ENCODE results near the gene CAMSAP2. TPM values are rescaled to one million over a fixed set of nuclear protein-coding genes. Genes with fewer than 3 reads are reported as not detected.

The CAMSAP2 gene
- total and polyA plus RNA-seq, 2 of the 4 experiments (the other 2 are of a cell fraction), result 8.3 to 29.4 TPM

DNA sequence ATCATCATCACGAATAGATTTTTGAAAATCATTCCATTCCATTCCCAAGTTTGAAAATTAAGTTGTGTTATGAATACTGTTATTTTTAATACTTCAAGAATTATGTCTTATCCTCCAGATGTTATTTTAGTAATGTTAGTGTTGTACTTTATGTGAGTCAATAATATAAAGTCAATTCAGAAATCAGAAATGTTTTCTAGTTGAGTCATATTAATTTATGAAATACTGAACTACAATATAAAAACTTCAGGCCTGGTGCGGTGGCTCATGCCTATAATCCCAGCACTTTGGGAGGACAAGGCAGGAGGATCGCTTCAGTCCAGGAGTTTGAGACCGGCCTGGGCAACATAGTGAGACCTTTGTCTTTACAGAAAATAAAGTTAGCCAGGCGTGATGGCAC, 95.7 kb downstream of the CAMSAP2 start:
- peak; percentile 6 for DNase-seq
- no TSS peak for BruUV-seq (replicated peaks)
- Histone ChIP-seq H3K4me3 (ENCODE audit: insufficient read depth, low read depth, low read length) (no peak overlapping the region), H3K27ac (ENCODE audit: insufficient read depth, low read length) (no peak overlapping the region), H4K5ac (ENCODE audit: low read depth, low read length) (no peak overlapping the region), H3K4me1 (ENCODE audit: control insufficient read depth, insufficient read depth, low read length) (no peaks in the 10 kb centered on the region; the same call in 1 of the 2 replicates), H3K36me3 (ENCODE audit: control insufficient read depth, insufficient read depth, low read length) (peaks cover 6% of the 10 kb centered on the region), H2AK9ac (replicated peaks; ENCODE audit: low read depth, low read length, poor library complexity) (no peak overlapping the region), H4K20me1 (ENCODE audit: insufficient read depth, low read length) (peaks cover 9% of the 10 kb centered on the region; the same call in 1 of the 2 replicates), H2BK15ac (ENCODE audit: low read depth, low read length) (no peak overlapping the region), H3K9me3 (ENCODE audit: control insufficient read depth, insufficient read depth, low read length) (no peaks in the 10 kb centered on the region), H3K23ac (ENCODE audit: low read depth, low read length) (no peak overlapping the region), H2BK5ac (ENCODE audit: low read depth, low read length, poor library complexity, severe bottlenecking) (no peak overlapping the region), H3K79me1 (ENCODE audit: low read depth in 1 of 2, low read length in 2 of 2) (peaks cover 31 to 43% of the 10 kb centered on the region in 2 experiments), H2AK5ac (ENCODE audit: low read depth, low read length) (no peak overlapping the region), H3K9me1 (ENCODE audit: insufficient read depth, low read length) (peaks cover 4% of the 10 kb centered on the region; the same call in 1 of the 2 replicates), H2AFZ (replicated peaks; ENCODE audit: low read length, poor library complexity) (no peak overlapping the region), H3K9ac (ENCODE audit: low read depth, low read length) (no peak overlapping the region), H4K8ac (ENCODE audit: low read depth in 2 of 2, low read length in 2 of 2) (no peak overlapping the region), H3K14ac (replicated peaks; ENCODE audit: low read depth, low read length) (no peak overlapping the region), H2BK120ac (ENCODE audit: low read depth, low read length) (no peak overlapping the region), H2BK20ac (ENCODE audit: low read depth, low read length) (no peak overlapping the region), H3K4me2 (ENCODE audit: low read depth, low read length) (no peak overlapping the region), H4K91ac (ENCODE audit: insufficient read depth, low read depth, low read length) (no peak overlapping the region), H3K4ac (ENCODE audit: low read depth, low read length) (no peak overlapping the region), H3K18ac (ENCODE audit: low read depth, low read length) (no peak overlapping the region), H3K27me3 (ENCODE audit: control insufficient read depth, insufficient read depth, low read length) (no peaks in the 10 kb centered on the region), H3K56ac (ENCODE audit: extremely low read depth, insufficient read depth, low read length) (no peak overlapping the region)
- POLR2A ChIA-PET (ENCODE audit: unreplicated experiment), result no interaction called here
- TF ChIP-seq MAFK (IDR thresholded peaks at IDR 0.05; ENCODE audit: low read depth, low read length) (no peak), MAZ (IDR thresholded peaks at IDR 0.05; ENCODE audit: borderline replicate concordance, low read depth, low read length) (no peak), SMC3 (IDR thresholded peaks at IDR 0.05; ENCODE audit: low read depth, low read length) (no peak), MXI1 (IDR thresholded peaks at IDR 0.05; ENCODE audit: borderline replicate concordance, low read depth, low read length) (no peak), CHD1 (IDR thresholded peaks at IDR 0.05; ENCODE audit: low read depth, low read length) (no peak), RAD21 (IDR thresholded peaks at IDR 0.05; ENCODE audit: low read length) (no peak), BHLHE40 (IDR thresholded peaks at IDR 0.05; ENCODE audit: low read depth, low read length) (no peak), FOS (IDR thresholded peaks at IDR 0.05; ENCODE audit: low read depth, low read length) (no peak), RFX5 (IDR thresholded peaks at IDR 0.05; ENCODE audit: low read depth, low read length) (no peak)
- TF ChIP-seq, protein P1, sequence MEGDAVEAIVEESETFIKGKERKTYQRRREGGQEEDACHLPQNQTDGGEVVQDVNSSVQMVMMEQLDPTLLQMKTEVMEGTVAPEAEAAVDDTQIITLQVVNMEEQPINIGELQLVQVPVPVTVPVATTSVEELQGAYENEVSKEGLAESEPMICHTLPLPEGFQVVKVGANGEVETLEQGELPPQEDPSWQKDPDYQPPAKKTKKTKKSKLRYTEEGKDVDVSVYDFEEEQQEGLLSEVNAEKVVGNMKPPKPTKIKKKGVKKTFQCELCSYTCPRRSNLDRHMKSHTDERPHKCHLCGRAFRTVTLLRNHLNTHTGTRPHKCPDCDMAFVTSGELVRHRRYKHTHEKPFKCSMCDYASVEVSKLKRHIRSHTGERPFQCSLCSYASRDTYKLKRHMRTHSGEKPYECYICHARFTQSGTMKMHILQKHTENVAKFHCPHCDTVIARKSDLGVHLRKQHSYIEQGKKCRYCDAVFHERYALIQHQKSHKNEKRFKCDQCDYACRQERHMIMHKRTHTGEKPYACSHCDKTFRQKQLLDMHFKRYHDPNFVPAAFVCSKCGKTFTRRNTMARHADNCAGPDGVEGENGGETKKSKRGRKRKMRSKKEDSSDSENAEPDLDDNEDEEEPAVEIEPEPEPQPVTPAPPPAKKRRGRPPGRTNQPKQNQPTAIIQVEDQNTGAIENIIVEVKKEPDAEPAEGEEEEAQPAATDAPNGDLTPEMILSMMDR (conservative IDR thresholded peaks at IDR 0.05; ENCODE audit: low read depth, low read length), result no peak
- TF ChIP-seq, protein P2, sequence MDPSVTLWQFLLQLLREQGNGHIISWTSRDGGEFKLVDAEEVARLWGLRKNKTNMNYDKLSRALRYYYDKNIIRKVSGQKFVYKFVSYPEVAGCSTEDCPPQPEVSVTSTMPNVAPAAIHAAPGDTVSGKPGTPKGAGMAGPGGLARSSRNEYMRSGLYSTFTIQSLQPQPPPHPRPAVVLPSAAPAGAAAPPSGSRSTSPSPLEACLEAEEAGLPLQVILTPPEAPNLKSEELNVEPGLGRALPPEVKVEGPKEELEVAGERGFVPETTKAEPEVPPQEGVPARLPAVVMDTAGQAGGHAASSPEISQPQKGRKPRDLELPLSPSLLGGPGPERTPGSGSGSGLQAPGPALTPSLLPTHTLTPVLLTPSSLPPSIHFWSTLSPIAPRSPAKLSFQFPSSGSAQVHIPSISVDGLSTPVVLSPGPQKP (IDR thresholded peaks at IDR 0.05; ENCODE audit: borderline replicate concordance, low read depth, low read length), result no peak
- in situ Hi-C loops (cut with MboI; ENCODE audit: low sequenced_read_pairs) (no loop called here), dilution Hi-C loops (cut with HindIII; ENCODE audit: low sequenced_read_pairs, unreplicated experiment) (no loop called here), intact Hi-C loops (cut with micrococcal nuclease) (no loop called here)
- ATAC-seq (ENCODE audit: low read depth), result no peak
- 92% methylated on average over 2 of the region's 5 CpGs; no CpG with 5 or more reads in 1 of the 2 experiments for WGBS, 2 experiments (ENCODE audit: extremely low coverage in 2 of 2, insufficient read length in 1 of 2)
- CTCF ChIA-PET, result interaction anchor here (1.0 kb wide), 1 partner anchor 212 kb away, joined by 5 read pairs; no protein-coding TSS in a partner anchor

All from IMR-90 (cell line).